Smooth muscle cell of the coronary artery (primary cell): ENCODE results near the gene LCE3A. TPM values are rescaled to one million over a fixed set of nuclear protein-coding genes. Genes with fewer than 3 reads are reported as not detected.

Experiments
- total RNA-seq: library from RNA; depleted of rRNA; stranded (reverse); fragments of >200 nt; gene quantifications from 2 replicates; pipeline ENCODE4 v1.2.3, GENCODE V29; 2014; ENCODE audit warnings: low replicate concordance

LCE3A gene
- not detected in 2 replicates for total RNA-seq

GRCh38 chr1:152622803-152623202, at the start of gene LCE3A:
LCE3A (minus strand) TSS chr1:152623103; CDS start chr1:152623103, 0 bp downstream.

GRCh38 chr1:152663098-152663497, 40.2 kb upstream of the LCE3A start, which contains the start of gene LCE2D:
LCE2D (plus strand) TSS chr1:152663380; CDS start chr1:152664106, 726 bp downstream.

GRCh38 chr1:152613511-152613910, 9.4 kb downstream of the LCE3A start, which contains the start of gene LCE3B:
LCE3B (plus strand) TSS chr1:152613811; CDS start chr1:152613811, 0 bp downstream.

GRCh38 chr1:152599934-152600333, 23.0 kb downstream of the LCE3A start, which contains the start of gene LCE3C:
LCE3C (plus strand) TSS chr1:152600234; CDS start chr1:152600732, 498 bp downstream.

GRCh38 chr1:152580433-152580832, 42.5 kb downstream of the LCE3A start, which contains the start of gene LCE3D:
LCE3D (minus strand) TSS chr1:152580516; CDS start chr1:152579936, 580 bp downstream.

Other genes with a start within 250 kb of the LCE3A start
- gene CRNN, start 208.8 kb downstream of the LCE3A start, total RNA-seq = not detected in 2 replicates
- not detected in 2 replicates for gene LCE5A, start 112.3 kb downstream of the LCE3A start, total RNA-seq
- gene CRCT1, start 108.6 kb downstream of the LCE3A start, total RNA-seq = not detected in 2 replicates
- gene LCE3E, start 56.3 kb downstream of the LCE3A start, total RNA-seq = not detected in 2 replicates
- gene LCE3D, start 42.6 kb downstream of the LCE3A start, total RNA-seq = not detected in 2 replicates
- gene LCE3C, start 22.9 kb downstream of the LCE3A start, total RNA-seq = not detected in 2 replicates
- not detected in 2 replicates for gene LCE3B, start 9.3 kb downstream of the LCE3A start, total RNA-seq
- gene LCE2D, start 40.3 kb upstream of the LCE3A start, total RNA-seq = not detected in 2 replicates
- gene LCE2C, start 52.2 kb upstream of the LCE3A start, total RNA-seq = not detected in 2 replicates
- gene LCE2B, start 63.0 kb upstream of the LCE3A start, total RNA-seq = not detected in 2 replicates
- gene LCE2A, start 75.2 kb upstream of the LCE3A start, total RNA-seq = not detected in 2 replicates
- not detected in 2 replicates for gene LCE4A, start 85.1 kb upstream of the LCE3A start, total RNA-seq
- not detected in 2 replicates for gene KPRP, start 134.9 kb upstream of the LCE3A start, total RNA-seq
- gene LCE1F, start 152.0 kb upstream of the LCE3A start, total RNA-seq = not detected in 2 replicates
- gene LCE1E, start 163.2 kb upstream of the LCE3A start, total RNA-seq = not detected in 2 replicates
- not detected in 2 replicates for gene LCE1D, start 173.6 kb upstream of the LCE3A start, total RNA-seq
- not detected in 2 replicates for gene LCE1C, start 183.5 kb upstream of the LCE3A start, total RNA-seq
- gene LCE1B, start 188.9 kb upstream of the LCE3A start, total RNA-seq = not detected in 2 replicates
- gene LCE1A, start 204.4 kb upstream of the LCE3A start, total RNA-seq = not detected in 2 replicates
- not detected in 2 replicates for gene LCE6A, start 219.8 kb upstream of the LCE3A start, total RNA-seq
- gene LCE7A, start 236.9 kb upstream of the LCE3A start, total RNA-seq = not detected in 2 replicates